HK-2 (cell line): Measurements from ENCODE around the gene PNP.

ENCODE experiments used
- DNase-seq: peaks from one replicate; pipeline ENCODE4 v3.0.0-alpha.2; 2018; ENCODE audit not compliant: unreplicated experiment

Gene PNP

DNA sequence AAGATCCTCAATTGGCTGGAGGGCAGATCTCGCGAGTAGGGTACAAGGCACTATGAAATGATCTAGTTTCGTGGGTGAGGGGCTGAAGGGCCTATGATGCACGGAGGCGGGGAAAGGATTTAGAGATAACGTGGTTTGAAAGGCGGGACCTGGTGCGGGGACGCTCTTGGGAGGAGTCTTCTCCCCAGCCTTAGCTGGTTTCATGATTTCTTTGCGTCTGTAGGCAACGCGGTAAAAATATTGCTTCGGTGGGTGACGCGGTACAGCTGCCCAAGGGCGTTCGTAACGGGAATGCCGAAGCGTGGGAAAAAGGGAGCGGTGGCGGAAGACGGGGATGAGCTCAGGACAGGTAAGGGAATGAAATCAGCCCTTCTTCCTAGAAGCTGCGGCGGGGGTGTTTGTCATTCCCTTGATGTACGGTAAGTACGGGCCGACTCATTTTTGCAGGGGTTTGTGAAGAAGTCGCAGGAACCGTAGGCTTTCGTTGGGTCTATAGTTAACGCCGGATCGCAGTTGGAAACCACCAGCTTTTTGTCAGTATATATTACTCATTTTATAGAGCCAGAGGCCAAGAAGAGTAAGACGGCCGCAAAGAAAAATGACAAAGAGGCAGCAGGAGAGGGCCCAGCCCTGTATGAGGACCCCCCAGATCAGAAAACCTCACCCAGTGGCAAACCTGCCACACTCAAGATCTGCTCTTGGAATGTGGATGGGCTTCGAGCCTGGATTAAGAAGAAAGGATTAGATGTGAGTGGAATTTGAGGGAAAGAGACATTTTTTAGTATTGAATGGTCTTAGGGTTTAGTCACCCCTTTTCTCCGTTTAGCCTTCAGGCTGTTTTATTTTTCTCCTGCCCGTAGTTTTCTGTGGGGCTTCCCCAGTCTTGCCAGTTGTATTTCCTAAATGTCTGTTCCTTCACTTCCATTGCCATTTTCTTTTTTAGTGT, 13.6 kb upstream of the PNP start:
- DNase-seq = no peak

DNA sequence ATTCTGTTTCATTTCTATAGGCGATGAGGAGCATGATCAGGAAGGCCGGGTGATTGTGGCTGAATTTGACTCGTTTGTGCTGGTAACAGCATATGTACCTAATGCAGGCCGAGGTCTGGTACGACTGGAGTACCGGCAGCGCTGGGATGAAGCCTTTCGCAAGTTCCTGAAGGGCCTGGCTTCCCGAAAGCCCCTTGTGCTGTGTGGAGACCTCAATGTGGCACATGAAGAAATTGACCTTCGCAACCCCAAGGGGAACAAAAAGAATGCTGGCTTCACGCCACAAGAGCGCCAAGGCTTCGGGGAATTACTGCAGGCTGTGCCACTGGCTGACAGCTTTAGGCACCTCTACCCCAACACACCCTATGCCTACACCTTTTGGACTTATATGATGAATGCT, 12.2 kb upstream of the PNP start:
- DNase-seq = no peak

DNA sequence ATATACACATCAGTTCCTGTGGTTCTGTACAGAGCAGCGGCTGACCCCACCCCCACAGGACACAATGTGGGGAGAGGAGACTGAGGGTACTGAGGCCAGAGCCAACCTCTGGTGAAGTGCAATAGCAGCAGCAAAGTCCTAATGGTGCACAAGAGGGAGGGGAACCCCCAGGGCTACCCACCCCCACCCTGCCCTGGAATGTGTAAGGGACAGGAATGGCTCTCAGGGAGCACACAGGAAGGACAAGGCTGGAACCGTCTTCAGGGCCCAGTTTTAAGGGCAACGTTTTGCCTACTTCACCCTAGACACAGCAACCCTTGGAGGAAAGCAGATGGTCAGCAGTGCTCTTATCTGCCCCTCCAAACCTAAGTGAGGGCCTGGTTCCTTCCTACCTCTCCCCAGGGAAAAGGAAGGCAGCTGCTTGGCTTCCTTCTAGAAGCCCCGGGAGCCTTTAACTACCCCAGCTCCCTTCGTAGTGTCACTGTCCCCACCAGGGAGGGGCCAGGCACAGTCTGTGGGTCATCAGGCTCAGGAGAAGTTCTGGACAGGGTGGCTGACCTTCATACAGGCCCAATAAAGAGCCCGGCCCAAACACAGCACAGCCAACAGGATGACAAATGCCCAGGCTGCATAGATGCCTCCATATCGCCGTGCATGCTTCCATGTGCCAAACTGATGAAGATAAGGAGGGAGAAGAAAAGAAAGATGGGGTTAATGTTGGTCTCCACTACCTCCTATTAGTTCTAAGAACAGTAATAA, 11.0 kb upstream of the PNP start:
- DNase-seq = no peak

DNA sequence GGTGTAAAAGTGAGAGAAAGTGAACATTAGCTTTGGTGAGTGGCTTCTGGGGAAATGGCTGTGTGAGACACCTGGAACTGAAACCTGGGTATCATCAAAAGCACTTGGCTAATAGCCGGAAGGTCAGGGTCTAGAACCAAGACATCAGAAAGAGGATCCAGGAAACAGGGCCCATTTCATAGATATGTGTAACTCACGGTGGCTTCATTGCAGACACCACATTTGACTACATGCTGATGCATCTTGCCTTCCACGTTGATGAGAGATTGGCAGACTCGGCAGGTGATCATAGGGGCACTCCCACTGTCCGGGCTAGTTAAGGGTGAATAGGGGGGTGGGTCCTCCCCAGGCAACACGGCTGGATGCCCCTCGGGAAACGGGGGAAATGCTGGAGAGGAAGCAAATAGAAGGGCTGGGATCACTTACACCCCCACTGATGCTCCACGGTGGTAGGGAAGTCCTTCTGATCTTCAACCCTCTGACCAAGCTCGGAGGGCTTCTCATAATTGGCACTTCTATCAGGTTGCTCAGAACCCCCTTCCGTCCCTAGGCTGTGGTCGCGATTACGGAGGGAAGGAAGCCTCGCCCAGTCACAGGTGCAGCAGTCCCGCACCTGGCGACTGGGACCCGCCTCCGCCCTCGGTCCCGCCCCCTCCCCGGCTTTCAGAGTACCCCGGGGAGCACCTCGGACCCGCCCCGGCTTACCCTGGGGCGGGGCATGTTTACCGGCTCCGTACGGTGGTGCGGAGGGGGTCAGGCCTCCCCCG, 8.6 kb upstream of the PNP start:
- no peak for DNase-seq

DNA sequence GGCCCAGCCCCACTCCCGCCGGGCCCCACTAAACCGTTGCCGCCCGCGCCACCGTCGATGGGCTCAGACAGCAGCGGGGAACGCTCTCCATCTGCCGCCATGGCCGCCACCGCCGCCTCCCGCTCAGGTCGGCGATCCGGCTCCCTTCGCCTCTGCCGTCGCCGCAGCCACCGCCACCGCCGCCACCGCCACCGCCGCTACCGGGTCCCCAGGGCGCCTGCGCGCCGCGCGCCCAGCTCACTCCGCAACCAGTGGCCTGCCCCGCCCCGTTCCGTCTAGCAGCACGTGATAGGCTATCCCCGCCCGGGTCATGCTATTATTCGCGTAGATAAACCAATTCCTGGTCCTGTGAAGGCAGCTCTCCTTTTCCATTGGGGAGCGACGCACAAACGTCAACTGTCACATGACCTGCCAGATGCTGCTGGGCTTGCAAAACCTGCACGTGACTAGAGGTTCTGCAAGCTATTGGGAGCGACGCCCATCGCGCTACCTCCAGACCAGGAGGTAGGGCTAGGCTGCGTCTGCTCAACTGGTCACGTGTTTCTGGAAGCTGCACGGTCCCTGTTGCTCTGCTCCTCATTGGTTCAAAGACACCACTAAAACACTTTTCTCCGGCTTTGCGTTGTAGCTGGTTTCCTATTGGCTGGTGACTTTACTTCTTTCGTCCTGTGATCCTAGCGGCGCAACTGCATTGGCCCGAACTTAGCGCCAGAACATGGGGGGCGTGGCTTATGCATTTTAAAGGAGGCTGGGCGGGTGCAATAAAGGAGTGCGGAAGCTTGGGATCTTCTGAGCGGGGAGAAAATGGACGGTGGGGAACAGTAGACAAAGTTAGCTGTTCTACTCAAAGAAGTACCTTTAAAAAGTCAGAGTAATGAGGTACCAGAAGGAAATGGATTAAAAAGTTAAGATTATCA, 7.7 kb upstream of the PNP start, which contains the start of gene PIP4P1:
TSS of gene PIP4P1 (minus strand) at position 210 of the 917 bp plus-strand sequence. CDS start at position 101, 109 bp downstream.
- DNase-seq = peak; percentile 98

DNA sequence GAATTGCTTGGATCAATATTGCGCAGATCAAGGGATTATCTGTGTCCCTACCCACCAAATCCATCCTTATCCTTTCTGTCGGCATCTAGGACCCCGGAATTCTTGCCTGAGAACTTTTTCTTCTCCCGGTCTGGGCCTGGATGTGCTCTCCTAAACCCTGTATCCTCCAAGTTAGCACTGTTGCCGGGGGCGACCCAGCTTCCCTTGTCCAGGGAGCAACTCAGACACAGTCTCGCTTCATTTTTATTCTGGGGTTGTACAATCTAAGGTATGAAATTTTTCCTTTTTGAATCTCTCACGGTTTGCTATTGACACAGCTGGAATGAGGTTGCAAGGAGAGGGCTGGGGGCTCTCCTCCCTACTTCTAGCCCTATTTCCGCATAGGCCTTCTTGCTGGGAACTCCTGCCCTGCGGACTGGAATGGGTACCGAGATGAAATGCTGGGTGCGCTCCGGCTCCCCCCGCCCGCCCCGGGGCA, 403 bp upstream of the PNP start:
- no peak for DNase-seq

DNA sequence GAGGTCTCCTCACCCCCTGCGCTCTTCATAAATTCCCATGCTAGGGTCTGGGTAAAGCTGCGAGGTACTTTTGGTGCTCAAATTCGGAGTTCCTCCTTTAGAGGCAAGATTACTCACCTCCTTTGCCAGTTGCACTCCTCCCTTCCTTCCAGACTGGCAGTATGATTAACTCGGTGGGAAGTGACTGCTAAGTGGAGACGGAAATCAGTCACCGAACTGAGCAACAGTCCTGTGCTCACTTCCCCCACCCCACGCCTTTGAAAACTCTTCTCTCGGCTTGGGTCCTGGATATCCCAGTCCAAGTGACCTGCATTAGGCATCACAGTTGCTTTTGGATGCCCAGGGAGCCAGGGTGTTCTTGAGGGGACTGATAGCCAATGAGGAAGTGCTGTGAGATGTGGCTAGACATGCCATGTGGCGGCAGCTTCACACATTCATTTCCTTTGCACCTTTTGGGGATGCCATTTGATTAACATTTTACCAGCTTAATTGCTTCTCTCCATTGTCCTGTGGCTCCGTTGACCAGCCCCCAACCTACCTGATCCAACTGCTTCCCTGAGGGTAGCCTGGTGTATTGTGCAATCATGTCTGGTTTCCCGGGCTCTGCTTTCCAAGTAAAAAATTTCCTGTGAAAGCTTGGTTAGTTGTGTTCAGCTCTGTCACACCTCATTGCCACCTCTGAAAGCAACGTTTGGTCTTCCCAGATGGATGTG, 840 bp downstream of the PNP start:
- DNase-seq = peak; percentile 70

DNA sequence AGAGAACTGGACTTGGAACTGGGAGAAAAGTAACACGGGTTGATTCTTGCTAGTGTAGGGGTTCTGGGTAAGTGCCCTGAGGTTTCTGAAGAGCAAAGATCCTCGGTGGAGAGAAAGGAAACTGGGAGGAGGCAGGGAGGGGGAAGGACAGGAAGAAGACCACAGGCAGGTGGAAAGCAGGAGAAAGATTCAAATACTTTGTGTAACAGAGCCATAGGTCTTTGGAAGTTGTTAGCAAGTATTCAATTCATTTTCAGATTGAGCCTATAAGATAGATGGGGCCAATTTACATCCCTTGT, 1.3 kb downstream of the PNP start:
- no peak for DNase-seq

DNA sequence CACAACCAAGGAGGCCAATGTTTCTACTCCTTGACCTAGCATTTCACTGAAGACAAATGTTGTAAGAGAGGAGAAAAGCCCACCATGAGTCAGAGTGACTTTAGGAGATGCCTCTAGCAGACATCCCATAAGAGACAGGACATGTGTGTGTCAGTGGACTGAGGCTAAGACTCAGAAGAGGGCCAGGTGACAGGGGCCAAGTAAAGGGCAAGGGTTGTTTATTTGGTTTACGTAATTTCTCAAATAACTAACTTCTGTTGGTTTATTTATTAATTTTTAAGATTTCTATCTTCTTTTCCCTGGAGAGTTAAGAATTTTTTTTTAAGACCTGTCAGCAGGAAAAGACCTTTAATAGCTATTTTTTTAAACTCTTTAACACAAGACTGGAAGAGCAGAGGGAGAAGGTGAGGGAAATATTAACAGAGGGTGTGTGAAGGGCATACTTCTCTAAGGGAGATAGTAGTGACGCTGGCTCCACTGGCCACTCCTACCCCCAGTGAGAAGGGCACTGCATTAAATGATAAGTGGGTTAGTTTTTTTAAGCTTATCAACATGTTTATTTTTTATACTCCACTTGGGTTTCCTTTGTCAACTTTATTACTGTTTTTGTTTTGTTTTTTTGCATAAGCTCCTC, 3.4 kb downstream of the PNP start:
- no peak for DNase-seq

DNA sequence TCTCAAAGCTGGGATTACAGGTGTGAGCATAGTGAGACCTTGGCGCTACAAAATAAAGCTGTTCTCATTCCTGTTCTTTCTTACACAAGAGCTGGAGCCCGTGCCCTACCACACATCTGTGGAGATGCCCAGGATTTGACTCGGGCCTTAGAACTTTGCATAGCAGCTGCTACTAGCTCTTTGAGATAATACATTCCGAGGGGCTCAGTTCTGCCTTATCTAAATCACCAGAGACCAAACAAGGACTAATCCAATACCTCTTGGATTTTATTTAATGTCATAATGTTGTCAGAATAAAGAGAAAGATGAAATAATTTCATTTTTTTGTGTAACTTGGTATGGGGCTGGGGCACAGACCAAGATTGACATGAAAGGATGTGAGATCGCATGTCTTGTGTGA, 7.6 kb downstream of the PNP start:
- no peak for DNase-seq

DNA sequence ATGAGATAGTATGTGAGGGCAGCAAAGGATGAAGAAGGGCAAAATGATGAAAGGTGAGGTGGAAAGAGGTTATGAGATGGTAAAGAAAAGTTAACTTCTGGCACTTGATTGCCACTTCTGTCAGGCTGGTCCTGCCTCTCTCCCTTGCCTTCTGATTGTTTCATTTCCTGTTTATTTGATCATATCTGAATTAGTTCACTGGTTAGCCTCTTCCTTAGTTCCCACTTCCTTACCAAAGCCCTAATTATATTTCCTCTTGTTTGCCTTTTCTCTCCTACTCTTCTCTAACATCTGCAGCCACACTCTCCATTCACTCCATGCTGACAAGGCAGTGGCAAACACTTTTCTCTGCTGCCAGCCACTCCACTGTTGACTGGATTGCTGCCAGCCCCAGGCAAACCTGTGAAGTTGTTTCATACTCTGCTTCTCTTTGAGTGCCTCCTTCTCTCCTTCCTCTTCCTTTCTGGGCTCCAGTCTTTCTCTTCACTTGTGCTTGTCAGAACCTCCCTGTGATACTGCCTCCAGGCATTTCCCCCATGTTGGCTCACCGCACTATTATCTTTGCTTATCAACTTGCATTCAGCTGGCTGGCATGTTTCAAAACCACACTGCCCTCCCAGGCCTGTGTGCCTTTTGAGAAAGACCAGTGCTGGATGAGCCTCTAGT, 8.1 kb downstream of the PNP start:
- DNase-seq = no peak

DNA sequence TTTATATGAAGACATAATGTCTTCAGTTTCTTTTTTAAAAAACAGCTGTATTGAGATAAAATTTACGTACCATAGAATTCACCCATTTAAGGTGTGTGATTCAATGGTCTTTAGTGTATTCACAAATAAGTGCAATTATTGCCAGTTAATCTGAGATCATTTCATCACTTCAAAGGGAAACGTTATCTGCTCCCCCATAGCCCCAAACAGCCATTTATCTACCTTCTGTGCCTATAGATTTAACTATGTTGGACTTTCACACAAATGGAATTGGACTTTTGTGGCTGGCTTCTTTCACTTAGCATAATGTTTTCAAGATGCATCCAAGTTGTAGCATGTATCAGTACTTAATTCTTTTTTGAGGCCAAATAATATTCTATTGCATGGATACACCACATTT, 9.7 kb downstream of the PNP start:
- no peak for DNase-seq

DNA sequence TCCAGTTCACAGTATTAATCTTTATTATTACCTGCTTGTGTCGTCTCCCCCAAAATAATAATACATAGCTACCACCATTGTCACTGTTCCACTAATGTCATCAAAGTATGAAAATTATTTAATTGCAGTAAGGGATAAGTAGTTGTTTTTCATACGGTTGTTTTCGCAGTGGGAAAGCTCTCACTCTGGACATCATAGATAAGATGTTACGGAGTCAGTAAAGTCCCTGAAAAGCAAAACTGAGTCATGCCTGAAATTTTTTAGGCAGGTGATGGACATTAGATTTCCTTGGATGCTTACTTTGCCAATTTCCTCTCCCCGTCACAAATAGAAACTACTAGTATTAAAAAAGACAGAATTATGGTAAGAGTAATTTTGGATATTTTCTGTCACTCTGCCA, 13.2 kb downstream of the PNP start:
- DNase-seq = no peak

DNA sequence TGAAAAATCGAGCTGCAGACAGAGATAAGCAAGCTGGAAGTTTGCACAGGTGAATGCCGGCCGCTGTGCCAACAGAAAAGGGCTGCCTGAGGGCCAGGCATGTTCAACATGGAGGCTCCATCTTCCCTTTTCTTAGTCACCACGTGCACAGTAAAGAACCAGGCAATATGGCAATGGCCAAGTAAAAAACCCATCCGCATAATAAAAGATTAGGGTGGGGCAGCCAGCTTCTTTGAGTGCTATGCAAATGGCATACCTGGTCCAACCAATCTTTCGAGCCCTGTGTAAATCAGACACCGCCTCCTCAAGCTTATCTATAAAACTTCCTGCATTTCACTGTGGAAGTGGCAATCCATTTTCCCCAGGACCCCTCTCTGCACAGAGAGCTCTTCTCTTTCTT, 16.7 kb downstream of the PNP start:
- no peak for DNase-seq

DNA sequence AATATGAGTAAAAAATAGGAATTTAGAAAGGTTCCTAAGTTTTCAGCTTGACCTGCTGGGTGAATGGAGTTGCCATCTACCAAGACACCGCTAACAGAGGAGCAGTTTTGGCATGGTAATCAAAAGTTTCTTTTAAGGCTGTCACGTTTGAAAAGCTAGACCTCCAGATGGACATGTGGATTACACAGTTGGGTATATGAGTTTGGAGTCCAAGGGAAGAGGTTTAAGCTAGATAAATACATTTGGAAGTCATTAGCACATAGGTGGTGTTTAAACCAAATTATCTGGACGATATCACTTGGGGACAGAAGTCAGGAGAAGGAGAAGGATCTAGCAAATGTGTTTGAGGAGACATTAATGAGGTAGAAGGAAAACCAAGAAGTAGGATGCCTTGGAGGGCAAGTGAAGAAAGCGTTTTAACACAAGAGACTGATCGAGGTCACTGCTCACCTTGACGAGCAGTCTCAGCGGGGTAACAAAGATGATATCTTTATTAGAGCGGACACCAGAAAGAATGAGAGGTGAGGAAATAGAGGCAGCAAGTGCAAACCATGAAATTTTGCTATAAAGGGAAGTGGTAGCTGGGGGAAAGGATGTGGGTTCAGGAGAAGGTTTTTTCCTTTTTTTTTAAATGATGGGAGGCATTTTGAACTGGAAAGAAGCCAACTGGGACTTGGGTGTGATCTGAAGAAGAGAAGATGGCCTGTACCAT, 17.6 kb downstream of the PNP start:
- no peak for DNase-seq

DNA sequence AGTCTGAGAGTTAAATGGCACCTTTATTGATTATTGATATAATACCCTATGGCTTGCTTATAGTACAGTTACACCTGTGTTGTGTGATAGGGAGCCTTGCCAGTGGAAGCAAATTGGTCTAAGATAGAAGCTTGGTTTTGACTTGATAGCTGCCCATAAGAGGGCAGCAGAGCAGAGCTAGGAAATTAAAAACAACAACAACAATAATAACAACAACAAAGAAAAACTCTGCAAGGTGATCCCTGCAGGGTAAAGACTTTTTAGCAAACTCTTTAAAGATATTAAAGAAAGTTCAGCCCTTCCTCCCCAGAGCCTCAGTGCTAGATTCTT, 18.2 kb downstream of the PNP start:
- DNase-seq = no peak

DNA sequence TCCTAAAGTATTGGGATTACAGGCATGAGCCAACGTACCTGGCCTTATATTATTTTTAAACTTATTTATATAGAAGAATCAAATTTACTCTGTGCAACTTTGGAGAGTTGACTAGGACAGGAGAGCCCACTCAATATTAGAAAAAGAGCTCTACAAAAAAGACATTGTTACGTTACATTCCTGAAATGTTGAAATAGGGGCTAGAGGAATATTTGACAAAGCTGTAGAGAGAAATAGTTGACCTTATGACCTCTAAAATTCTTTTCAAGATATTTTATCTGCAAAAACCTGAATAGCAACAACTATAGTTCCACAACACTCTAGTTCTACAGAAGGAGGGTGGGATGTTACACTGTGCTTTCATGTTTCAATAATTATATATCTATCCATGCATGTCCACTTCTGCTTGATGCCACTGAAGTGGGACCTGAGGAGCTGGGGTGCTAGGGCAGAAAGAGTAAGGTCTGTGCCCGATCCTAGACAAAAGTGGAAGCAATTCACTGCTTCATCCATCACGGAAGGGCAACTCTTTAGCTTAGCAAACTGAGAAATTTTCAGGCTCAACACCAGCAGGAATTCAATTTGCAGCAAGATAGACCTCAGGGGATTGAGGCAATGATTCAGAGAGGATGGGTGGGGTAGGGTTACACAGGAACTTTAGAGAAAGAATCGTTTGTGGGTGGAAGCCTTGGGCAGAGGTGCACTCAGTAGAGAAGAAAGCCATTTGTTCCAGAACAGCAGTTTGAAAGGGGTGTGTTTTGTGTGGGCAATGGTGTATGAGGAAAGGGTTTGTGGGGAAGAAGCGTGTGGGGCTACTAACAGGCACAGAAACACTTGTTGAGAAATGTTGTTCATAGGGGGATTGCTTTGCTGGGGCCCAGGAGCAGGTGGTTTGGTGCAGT, 20.1 kb downstream of the PNP start:
- DNase-seq = no peak

DNA sequence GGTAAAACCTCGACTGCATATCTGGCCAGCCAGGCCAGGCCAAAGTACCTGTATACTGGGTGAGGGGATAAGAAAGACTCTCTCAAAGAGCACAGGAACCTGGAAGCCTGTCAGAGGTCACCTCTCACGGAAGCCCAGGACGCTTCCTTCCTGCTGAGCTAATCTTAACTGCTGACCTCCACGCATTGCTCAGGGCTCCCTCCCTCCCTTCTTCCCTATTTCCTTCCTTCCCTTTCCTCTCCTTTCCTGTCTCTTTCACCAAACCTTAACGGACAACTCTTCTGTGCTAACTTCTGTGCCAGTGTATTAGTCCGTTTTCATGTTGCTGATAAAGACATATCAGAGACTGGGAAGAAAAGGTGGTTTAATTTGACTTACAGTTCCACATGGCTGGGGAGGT, 21.4 kb downstream of the PNP start:
- DNase-seq = no peak
